ENCODE measurements around the gene BRICD5.
"Not testable (repeated sequence)": the region's sequence is repeated elsewhere in the genome, so short reads cannot be mapped to it uniquely, and the experiment has no call there.

Gene BRICD5

GRCh38 chr16:2223221-2223941 lies 12.7 kb upstream of the BRICD5 start, which contains the start of gene E4F1:
Gene E4F1, plus strand, starts transcription at chr16:2223591. Its CDS starts 23 bp downstream, at chr16:2223614.
- peak; percentile 97 to 98 for DNase-seq (ENCODE audit: low read depth in 2 of 2)

GRCh38 chr16:2216330-2216729 lies 5.7 kb upstream of the BRICD5 start:
- DNase-seq (ENCODE audit: low read depth in 2 of 2): no peak

GRCh38 chr16:2214719-2214968 lies 4.0 kb upstream of the BRICD5 start, which contains the start of gene PGP:
Gene PGP, minus strand, starts transcription at chr16:2214840. Its CDS starts 63 bp downstream, at chr16:2214777.
- no peak for DNase-seq (ENCODE audit: low read depth in 2 of 2)

- DNase-seq (ENCODE audit: low read depth in 2 of 2): no peak
These were observed 3.4 kb upstream of the BRICD5 start for GRCh38 chr16:2213817-2214718.

GRCh38 chr16:2212362-2213324 lies 2.0 kb upstream of the BRICD5 start:
- no peak for DNase-seq (ENCODE audit: low read depth in 2 of 2)

GRCh38 chr16:2211923-2212347 lies 1.3 kb upstream of the BRICD5 start:
- DNase-seq (ENCODE audit: low read depth in 2 of 2): no peak

- DNase-seq (ENCODE audit: low read depth in 2 of 2): no peak
These were observed 692 bp downstream of the BRICD5 start for GRCh38 chr16:2210009-2210332.

- no peak for DNase-seq (ENCODE audit: low read depth in 2 of 2)
These were observed 1.2 kb downstream of the BRICD5 start for GRCh38 chr16:2209258-2210008.

- DNase-seq (ENCODE audit: low read depth in 2 of 2): no peak
These were observed 1.9 kb downstream of the BRICD5 start for GRCh38 chr16:2208772-2209171.

GRCh38 chr16:2208308-2208707 lies 2.4 kb downstream of the BRICD5 start:
- no peak for DNase-seq (ENCODE audit: low read depth in 2 of 2)

GRCh38 chr16:2207872-2208271 lies 2.8 kb downstream of the BRICD5 start:
- no peak for DNase-seq (ENCODE audit: low read depth in 2 of 2)

- no peak for DNase-seq (ENCODE audit: low read depth in 2 of 2)
These were observed 3.8 kb downstream of the BRICD5 start for GRCh38 chr16:2206780-2207433.

GRCh38 chr16:2206420-2206779 lies 4.3 kb downstream of the BRICD5 start:
- DNase-seq (ENCODE audit: low read depth in 2 of 2): no peak

- DNase-seq (ENCODE audit: low read depth in 2 of 2): no peak
These were observed 4.7 kb downstream of the BRICD5 start for GRCh38 chr16:2205967-2206313.

GRCh38 chr16:2205104-2205966 lies 5.3 kb downstream of the BRICD5 start, which contains the start of gene MLST8:
Gene MLST8, plus strand, starts transcription at chr16:2205454. Its CDS starts 632 bp downstream, at chr16:2206086.
- DNase-seq (ENCODE audit: low read depth in 2 of 2): peak; percentile 71 to 72

GRCh38 chr16:2204416-2205103 lies 6.1 kb downstream of the BRICD5 start:
- DNase-seq (ENCODE audit: low read depth in 2 of 2): no peak

- not testable (repeated sequence) for DNase-seq (ENCODE audit: low read depth in 2 of 2)
These were observed 7.5 kb downstream of the BRICD5 start for GRCh38 chr16:2203119-2203688.

GRCh38 chr16:2200313-2200712 lies 10.3 kb downstream of the BRICD5 start:
- DNase-seq (ENCODE audit: low read depth in 2 of 2): no peak

GRCh38 chr16:2199621-2200139 lies 11.0 kb downstream of the BRICD5 start:
- no peak for DNase-seq (ENCODE audit: low read depth in 2 of 2)

Data from fibroblast of skin of left quadriceps (primary cell).